H1 (cell line): ENCODE results near the gene ID1. TPM values are rescaled to one million over a fixed set of nuclear protein-coding genes. Genes with fewer than 3 reads are reported as not detected.

Experiments used
- CTCF ChIA-PET: fragments of 300-600 bp; sonication (Branson Sonifier 250); formaldehyde crosslinking; loops from one replicate; lab custom pipeline; 2021; ENCODE audit not compliant: partially characterized antibody; lab: Charles Lee
- POLR2A ChIA-PET: fragments of 300-600 bp; sonication (Branson Sonifier 250); formaldehyde crosslinking; loops from one replicate; lab custom pipeline; 2021; ENCODE audit warnings: inconsistent platforms; ENCODE audit not compliant: partially characterized antibody; lab: Charles Lee
- DNase-seq, 2 experiments: peaks; one replicate each; pipeline versions ENCODE4 v3.0.0 to v3.0.0-alpha.2; 2010 to 2022; ENCODE audit warnings: low spot score in 2 of 2, low read depth in 1 of 2, mixed read lengths in 1 of 2
- FAIRE-seq: peaks from 2 replicates; lab custom pipeline; 2011; peaks lifted over from hg19 to GRCh38; lab: Jason Lieb, UNC
- H2AFZ ChIP-seq: 2 replicates; pipeline ENCODE4 v1.8.1; 2012; ENCODE audit warnings: low read length, inconsistent platforms
- H2AK5ac ChIP-seq: 2 replicates; pipeline ENCODE4 v1.6.1; 2013; ENCODE audit warnings: low read depth, low read length
- H2BK120ac ChIP-seq: replicated peaks from 2 replicates; pipeline ENCODE3; 2013; ENCODE audit warnings: low read depth, low read length, inconsistent platforms
- H2BK12ac ChIP-seq: 2 replicates; pipeline ENCODE4 v1.6.1; 2013; ENCODE audit warnings: low read depth, low read length
- H2BK15ac ChIP-seq: 2 replicates; pipeline ENCODE4 v1.6.1; 2013; ENCODE audit warnings: low read length
- H2BK20ac ChIP-seq: 2 replicates; pipeline ENCODE4 v1.6.1; 2013; ENCODE audit warnings: low read length
- H2BK5ac ChIP-seq: 2 replicates; pipeline ENCODE4 v1.6.1; 2013; ENCODE audit warnings: low read depth, low read length
- H3K14ac ChIP-seq: 2 replicates; pipeline ENCODE4 v1.6.1; 2013; ENCODE audit warnings: inconsistent platforms; ENCODE audit not compliant: insufficient read length
- H3K18ac ChIP-seq: 2 replicates; pipeline ENCODE4 v1.6.1; 2013; ENCODE audit warnings: low read length; ENCODE audit errors: extremely low read depth
- H3K23ac ChIP-seq: 2 replicates; pipeline ENCODE4 v1.6.1; 2013; ENCODE audit warnings: inconsistent platforms; ENCODE audit not compliant: insufficient read length
- H3K23me2 ChIP-seq: 2 replicates; pipeline ENCODE4 v1.6.1; 2013; ENCODE audit warnings: low read depth, low read length
- H3K27ac ChIP-seq: 2 replicates; pipeline ENCODE4 v1.6.1; 2011; ENCODE audit warnings: low read depth, low read length, inconsistent platforms
- H3K27me3 ChIP-seq, 4 experiments: replicated peaks in 1 of 4; 1 replicate in 1 of 4; 2 replicates in 3 of 4; pipeline versions ENCODE4 v1.6.1 to v1.8.1; 2011 to 2013; ENCODE audit warnings: low read length in 3 of 4, mild to moderate bottlenecking in 3 of 4, inconsistent platforms in 2 of 4, mixed read lengths in 2 of 4, moderate library complexity in 1 of 4; ENCODE audit not compliant: control insufficient read depth in 3 of 4, insufficient read depth in 3 of 4; ENCODE audit errors: extremely low read depth in 1 of 4
- H3K36me3 ChIP-seq, 4 experiments: 2 replicates each; pipeline versions ENCODE4 v1.6.1 to v1.8.1; 2011 to 2013; ENCODE audit warnings: mild to moderate bottlenecking in 4 of 4, low read length in 3 of 4, moderate library complexity in 2 of 4, control low read depth in 1 of 4, inconsistent platforms in 1 of 4; ENCODE audit not compliant: insufficient read depth in 4 of 4, control insufficient read depth in 2 of 4
- H3K4ac ChIP-seq: replicated peaks from 2 replicates; pipeline ENCODE3; 2013; ENCODE audit warnings: low read length, low read depth, mixed read lengths, inconsistent platforms; ENCODE audit not compliant: insufficient read length
- H3K4me1 ChIP-seq, 4 experiments: replicated peaks in 1 of 4; 1 replicate in 1 of 4; 2 replicates in 3 of 4; pipeline versions ENCODE4 v1.6.1 to v1.8.1; 2011 to 2013; ENCODE audit warnings: low read length in 3 of 4, inconsistent platforms in 2 of 4, mixed read lengths in 1 of 4; ENCODE audit not compliant: insufficient read depth in 4 of 4, control insufficient read depth in 3 of 4
- H3K4me2 ChIP-seq, 2 experiments: 2 replicates each; pipeline versions ENCODE4 v1.6.1 to v1.8.1; 2011 to 2013; ENCODE audit warnings: low read depth in 2 of 2, low read length in 2 of 2, control low read depth in 1 of 2, inconsistent platforms in 1 of 2, mild to moderate bottlenecking in 1 of 2; ENCODE audit not compliant: insufficient read depth in 1 of 2
- H3K4me3 ChIP-seq, 4 experiments: fragments of 200-600, 300-600 bp in 1 of 4; sonication (generic), shearing (Covaris generic), sonication (Bioruptor Twin) in 1 of 4; 2 replicates each; pipeline versions ENCODE4 v1.5.1 to v1.8.1; 2011 to 2016; ENCODE audit warnings: low read length in 4 of 4, low read depth in 3 of 4, control low read depth in 2 of 4, inconsistent platforms in 2 of 4, mild to moderate bottlenecking in 2 of 4, mixed read lengths in 1 of 4, moderate library complexity in 1 of 4; ENCODE audit not compliant: insufficient read depth in 2 of 4; ENCODE audit errors: extremely low read depth in 1 of 4
- H3K56ac ChIP-seq: replicated peaks from 2 replicates; pipeline ENCODE3; 2013; ENCODE audit warnings: low read depth, mild to moderate bottlenecking, mixed read lengths, low read length, inconsistent platforms; ENCODE audit not compliant: insufficient read length
- H3K79me1 ChIP-seq: 2 replicates; pipeline ENCODE4 v1.6.1; 2013; ENCODE audit warnings: low read depth, low read length, control low read depth
- H3K79me2 ChIP-seq, 2 experiments: 2 replicates each; pipeline versions ENCODE4 v1.6.1 to v1.8.1; 2012 to 2013; ENCODE audit warnings: low read length in 2 of 2, mild to moderate bottlenecking in 2 of 2, inconsistent platforms in 1 of 2; ENCODE audit not compliant: insufficient read depth in 2 of 2, control insufficient read depth in 1 of 2
- H3K9ac ChIP-seq, 4 experiments: replicated peaks in 1 of 4; 1 replicate in 1 of 4; 2 replicates in 3 of 4; pipeline versions ENCODE4 v1.6.1 to v1.8.1; 2011 to 2013; ENCODE audit warnings: low read depth in 3 of 4, low read length in 3 of 4, control low read depth in 2 of 4, mild to moderate bottlenecking in 2 of 4, moderate library complexity in 2 of 4, inconsistent platforms in 1 of 4; ENCODE audit errors: extremely low read depth in 1 of 4
- H3K9me3 ChIP-seq, 2 experiments: 2 replicates each; pipeline versions ENCODE4 v1.6.1 to v1.8.1; 2012 to 2013; ENCODE audit warnings: mild to moderate bottlenecking in 2 of 2, moderate library complexity in 2 of 2, control low read depth in 1 of 2, inconsistent platforms in 1 of 2, low read depth in 1 of 2, low read length in 1 of 2, mixed read lengths in 1 of 2; ENCODE audit not compliant: insufficient read depth in 2 of 2
- H4K20me1 ChIP-seq, 2 experiments: replicated peaks in 1 of 2; 2 replicates each; pipeline versions ENCODE3 to v1.8.1; 2011 to 2013; ENCODE audit warnings: inconsistent platforms in 2 of 2, low read length in 2 of 2, mild to moderate bottlenecking in 1 of 2; ENCODE audit not compliant: insufficient read depth in 2 of 2, control insufficient read depth in 1 of 2
- H4K5ac ChIP-seq: 2 replicates; pipeline ENCODE4 v1.6.1; 2013; ENCODE audit warnings: low read length, low read depth, mixed read lengths, inconsistent platforms; ENCODE audit not compliant: insufficient read length
- H4K8ac ChIP-seq: 2 replicates; pipeline ENCODE4 v1.8.0; 2013; ENCODE audit warnings: mild to moderate bottlenecking, moderate library complexity, low read length, inconsistent platforms; ENCODE audit not compliant: insufficient read depth; ENCODE audit errors: extremely low read depth
- H4K91ac ChIP-seq: replicated peaks from 2 replicates; pipeline ENCODE3; 2013; ENCODE audit warnings: low read length, mixed read lengths, inconsistent platforms; ENCODE audit not compliant: insufficient read length
- CBX5 ChIP-seq: fragments of 300-800, 300-1000 bp; sonication (generic); IDR thresholded peaks from 2 replicates; pipeline ENCODE4 v1.7.1; 2016; ENCODE audit warnings: antibody characterized with exemption, low read length, low read depth
- EGR1 ChIP-seq: IDR thresholded peaks from 2 replicates; pipeline ENCODE4 v1.6.1; 2011; ENCODE audit warnings: low read depth, low read length, borderline replicate concordance
- EP300 ChIP-seq, 2 experiments: IDR thresholded peaks; 1 replicate in 1 of 2; 2 replicates in 1 of 2; pipeline ENCODE4 v1.6.1; 2011 to 2012; ENCODE audit warnings: low read depth in 2 of 2, low read length in 2 of 2, mild to moderate bottlenecking in 2 of 2, borderline replicate concordance in 1 of 2, inconsistent platforms in 1 of 2, moderate library complexity in 1 of 2
- KDM4A ChIP-seq: IDR thresholded peaks from one replicate; pipeline ENCODE4 v1.7.1; 2012; ENCODE audit warnings: low read depth, mild to moderate bottlenecking, moderate library complexity, low read length, inconsistent platforms; ENCODE audit not compliant: severe bottlenecking
- KDM5A ChIP-seq: fragments of 200-600 bp; IDR thresholded peaks from 2 replicates; pipeline ENCODE4 v1.7.1; 2012; ENCODE audit warnings: mild to moderate bottlenecking, low read length, inconsistent platforms, mixed read lengths
- POLR2A ChIP-seq, 2 experiments: IDR thresholded peaks; 1 replicate in 1 of 2; 2 replicates in 1 of 2; pipeline ENCODE4 v1.6.1; 2011; ENCODE audit warnings: low read depth in 2 of 2, low read length in 2 of 2, mild to moderate bottlenecking in 2 of 2; ENCODE audit errors: control extremely low read depth in 1 of 2
- SAP30 ChIP-seq: fragments of 300-600 bp; sonication (generic); IDR thresholded peaks from 2 replicates; pipeline ENCODE4 v1.7.1; 2012; ENCODE audit warnings: low read length, moderate library complexity, mild to moderate bottlenecking, inconsistent platforms; ENCODE audit not compliant: insufficient read depth, insufficient replicate concordance
- SRF ChIP-seq: IDR thresholded peaks from 2 replicates; pipeline ENCODE4 v1.6.1; 2011; ENCODE audit warnings: mild to moderate bottlenecking, low read depth, low read length, moderate library complexity
- WGBS, 2 experiments: shearing (Covaris generic) in 1 of 2; methylation state at CpG; one replicate each; pipeline versions ENCODE4 v1.1.6 to v1.1.7; 2013 to 2015; ENCODE audit warnings: low lambda C conversion rate in 2 of 2, mixed read lengths in 2 of 2, inconsistent platforms in 1 of 2, low coverage in 1 of 2, missing lambda C conversion rate in 1 of 2; ENCODE audit not compliant: insufficient replicate concordance in 2 of 2, insufficient coverage in 1 of 2, insufficient read length in 1 of 2; ENCODE audit errors: extremely low coverage in 1 of 2, missing lambda C conversion rate in 1 of 2; 5-methylcytosine and 5-hydroxymethylcytosine counted together
- polyA plus RNA-seq, 7 experiments: library from polyadenylated mRNA; depleted of rRNA in 3 of 7; stranded (reverse) in 5 of 7; unstranded in 2 of 7; fragments of >200 nt in 5 of 7; fragments of 200-250 nt in 2 of 7; gene quantifications; 1 replicate in 5 of 7; 2 replicates in 1 of 7; 4 replicates in 1 of 7; pipeline versions ENCODE4 v1.2.1 to v1.2.3, GENCODE V29; 2011 to 2013; ENCODE audit warnings: missing spikeins in 2 of 7, mixed read lengths in 2 of 7
- total RNA-seq: library from RNA; stranded (reverse); fragmentation: NEBNext Ultra II Directional; extraction: Animal tissue kit (Norgen Biotek cat#: 25700); gene quantifications from 2 replicates; pipeline ENCODE4 v1.2.1, GENCODE V29; 2021
- TF ChIP-seq, protein P1 (sequence below): IDR thresholded peaks from 2 replicates; pipeline ENCODE4 v1.6.1; 2012; ENCODE audit warnings: low read length, inconsistent platforms
- TF ChIP-seq, protein P2 (sequence below): IDR thresholded peaks from 2 replicates; pipeline ENCODE4 v1.6.1; 2012; ENCODE audit warnings: inconsistent platforms

ID1 gene
- total and polyA plus RNA-seq, 2 of the 8 experiments (the other 6 are each of a cell fraction or from before 2014, with no cell fraction given) = 120 to 357 TPM

DNA sequence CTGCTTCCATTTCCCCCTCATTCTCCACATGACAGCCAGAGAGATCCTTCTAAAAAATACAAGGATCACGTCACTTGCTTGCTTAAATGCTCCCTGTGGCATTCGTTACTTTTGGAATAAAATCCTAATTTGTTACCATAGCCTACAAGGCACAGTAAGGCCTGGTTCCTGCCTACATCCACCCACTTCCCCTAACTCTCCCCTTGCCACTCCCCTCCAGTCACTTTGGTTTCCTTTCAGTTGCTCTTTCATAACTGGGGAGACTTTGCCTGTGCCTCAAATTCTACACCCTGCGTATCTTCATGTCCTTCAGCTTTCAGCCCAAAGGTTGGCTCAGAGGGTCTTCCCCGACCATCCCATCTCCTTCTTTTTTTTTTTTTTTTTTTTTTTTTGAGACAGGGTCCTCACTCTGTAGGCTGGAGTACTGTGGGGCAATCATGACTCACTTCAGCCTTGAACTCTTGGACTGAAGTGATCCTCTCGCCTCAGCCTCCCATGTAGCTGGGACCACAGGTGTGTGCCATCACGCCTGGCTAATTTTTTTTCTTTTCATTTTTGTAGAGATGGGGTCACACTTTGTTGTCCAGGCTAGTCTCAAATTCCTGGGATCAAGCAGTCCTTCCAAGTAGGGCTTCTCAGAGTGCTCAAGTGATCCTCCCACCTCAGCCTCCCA is 12.5 kb downstream of the ID1 start:
- Histone ChIP-seq H3K9me3 (no peaks in the 10 kb centered on the region), H3K79me2 (no peaks in the 10 kb centered on the region), H3K14ac (no peak overlapping the region), H3K23me2 (no peaks in the 10 kb centered on the region), H3K27ac (no peak overlapping the region), H3K27me3 (no peaks in the 10 kb centered on the region; a peak in 2 of 7 replicates), H2BK20ac (no peak overlapping the region), H2AK5ac (no peak overlapping the region), H3K18ac (no peak overlapping the region), H4K20me1 (no peaks in the 10 kb centered on the region), H3K56ac (no peak overlapping the region), H3K4me3 (no peak overlapping the region), H4K91ac (no peak overlapping the region), H2BK120ac (no peak overlapping the region), H3K23ac (no peak overlapping the region), H2BK12ac (peak overlapping the region; percentile 75; the same call in 1 of the 2 replicates), H3K4ac (no peak overlapping the region), H4K5ac (no peak overlapping the region), H3K4me2 (no peak overlapping the region), H3K36me3 (no peaks in the 10 kb centered on the region), H4K8ac (no peak overlapping the region), H3K79me1 (no peaks in the 10 kb centered on the region), H3K4me1 (no peaks in the 10 kb centered on the region; a peak in 1 of 7 replicates), H2AFZ (no peak overlapping the region), H2BK5ac (no peak overlapping the region), H3K9ac (no peak overlapping the region), H2BK15ac (no peak overlapping the region)
- ChIA-PET POLR2A (interaction anchor here (1.4 to 26.1 kb wide), 2 partner anchors 12 to 49 kb away, joined by 3 to 1033 read pairs; no protein-coding TSS in a partner anchor), CTCF (interaction anchor here (0.8 to 32.8 kb wide), 4 partner anchors 17 to 106 kb away, joined by 3 to 1559 read pairs (median 6); no protein-coding TSS in a partner anchor)
- no peak for FAIRE-seq
- no peak for DNase-seq
- 92% methylated on average over 5 of the region's 6 CpGs; no CpG with 5 or more reads in 1 of the 2 experiments for whole genome bisulfite sequencing, 2 experiments
- no peak for TF ChIP-seq KDM4A
- TF ChIP-seq SAP30 = no peak
- TF ChIP-seq POLR2A (IDR thresholded peaks at IDR 0.05; ENCODE audit: control extremely low read depth in 1 of 2, low read depth in 2 of 2, low read length in 2 of 2) = no peak
- TF ChIP-seq SRF = no peak
- TF ChIP-seq EP300 (IDR thresholded peaks at IDR 0.05; ENCODE audit: borderline replicate concordance in 1 of 2, low read depth in 2 of 2, low read length in 2 of 2) = no peak
- TF ChIP-seq, protein P1, sequence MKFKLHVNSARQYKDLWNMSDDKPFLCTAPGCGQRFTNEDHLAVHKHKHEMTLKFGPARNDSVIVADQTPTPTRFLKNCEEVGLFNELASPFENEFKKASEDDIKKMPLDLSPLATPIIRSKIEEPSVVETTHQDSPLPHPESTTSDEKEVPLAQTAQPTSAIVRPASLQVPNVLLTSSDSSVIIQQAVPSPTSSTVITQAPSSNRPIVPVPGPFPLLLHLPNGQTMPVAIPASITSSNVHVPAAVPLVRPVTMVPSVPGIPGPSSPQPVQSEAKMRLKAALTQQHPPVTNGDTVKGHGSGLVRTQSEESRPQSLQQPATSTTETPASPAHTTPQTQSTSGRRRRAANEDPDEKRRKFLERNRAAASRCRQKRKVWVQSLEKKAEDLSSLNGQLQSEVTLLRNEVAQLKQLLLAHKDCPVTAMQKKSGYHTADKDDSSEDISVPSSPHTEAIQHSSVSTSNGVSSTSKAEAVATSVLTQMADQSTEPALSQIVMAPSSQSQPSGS = no peak
- no peak for TF ChIP-seq CBX5
- TF ChIP-seq, protein P2, sequence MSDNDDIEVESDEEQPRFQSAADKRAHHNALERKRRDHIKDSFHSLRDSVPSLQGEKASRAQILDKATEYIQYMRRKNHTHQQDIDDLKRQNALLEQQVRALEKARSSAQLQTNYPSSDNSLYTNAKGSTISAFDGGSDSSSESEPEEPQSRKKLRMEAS = no peak
- TF ChIP-seq KDM5A = no peak
- no peak for TF ChIP-seq EGR1
